GM12872 (cell line): ENCODE measurements around the gene NDUFV2.
A peak's percentile ranks its signal among the peaks of the same experiment; 100 is the strongest.

Experiments used
- TF ChIP-seq, protein P1 (sequence below): IDR thresholded peaks from 3 replicates; pipeline ENCODE4 v1.5.1; 2011; ENCODE audit warnings: low read depth, mild to moderate bottlenecking, low read length, moderate library complexity; ENCODE audit not compliant: insufficient read depth

The NDUFV2 gene

DNA sequence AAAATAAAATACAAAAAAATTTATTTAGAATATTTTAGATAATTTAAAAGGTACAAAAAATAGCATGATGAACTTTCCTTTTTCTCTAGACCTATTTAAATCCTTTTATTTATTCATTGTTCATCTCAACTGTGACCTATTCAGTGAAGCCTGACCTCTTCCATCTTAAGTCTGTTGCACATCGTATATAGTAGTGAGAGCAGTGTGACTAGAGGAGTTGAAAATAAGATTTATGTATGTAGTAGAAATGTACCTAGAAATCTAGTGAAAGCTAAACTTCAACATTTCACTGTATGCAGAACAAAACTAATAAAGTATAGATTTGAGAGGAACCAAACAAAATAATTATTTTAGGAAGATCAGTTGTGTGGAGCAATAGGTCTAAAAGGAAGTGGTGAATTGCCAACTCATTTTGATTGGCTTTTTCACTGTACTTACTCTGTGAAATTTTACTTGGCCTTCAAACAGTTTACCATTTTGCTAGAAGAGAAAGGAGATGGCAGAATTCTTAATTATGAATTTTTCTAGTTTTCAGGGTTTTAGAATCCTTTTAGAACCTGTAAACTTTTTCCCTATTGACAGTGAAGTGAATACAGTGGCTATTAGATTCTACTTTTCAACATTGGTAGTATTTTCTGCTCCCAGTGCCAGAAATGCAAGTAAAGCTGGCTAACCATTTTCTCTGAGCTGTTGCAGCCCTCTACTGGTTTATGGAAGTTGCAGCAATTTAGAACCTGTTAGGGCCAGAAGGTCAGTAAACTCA lies 45.1 kb downstream of the NDUFV2 start:
- TF ChIP-seq, protein P1, sequence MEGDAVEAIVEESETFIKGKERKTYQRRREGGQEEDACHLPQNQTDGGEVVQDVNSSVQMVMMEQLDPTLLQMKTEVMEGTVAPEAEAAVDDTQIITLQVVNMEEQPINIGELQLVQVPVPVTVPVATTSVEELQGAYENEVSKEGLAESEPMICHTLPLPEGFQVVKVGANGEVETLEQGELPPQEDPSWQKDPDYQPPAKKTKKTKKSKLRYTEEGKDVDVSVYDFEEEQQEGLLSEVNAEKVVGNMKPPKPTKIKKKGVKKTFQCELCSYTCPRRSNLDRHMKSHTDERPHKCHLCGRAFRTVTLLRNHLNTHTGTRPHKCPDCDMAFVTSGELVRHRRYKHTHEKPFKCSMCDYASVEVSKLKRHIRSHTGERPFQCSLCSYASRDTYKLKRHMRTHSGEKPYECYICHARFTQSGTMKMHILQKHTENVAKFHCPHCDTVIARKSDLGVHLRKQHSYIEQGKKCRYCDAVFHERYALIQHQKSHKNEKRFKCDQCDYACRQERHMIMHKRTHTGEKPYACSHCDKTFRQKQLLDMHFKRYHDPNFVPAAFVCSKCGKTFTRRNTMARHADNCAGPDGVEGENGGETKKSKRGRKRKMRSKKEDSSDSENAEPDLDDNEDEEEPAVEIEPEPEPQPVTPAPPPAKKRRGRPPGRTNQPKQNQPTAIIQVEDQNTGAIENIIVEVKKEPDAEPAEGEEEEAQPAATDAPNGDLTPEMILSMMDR, result peak; percentile 76

DNA sequence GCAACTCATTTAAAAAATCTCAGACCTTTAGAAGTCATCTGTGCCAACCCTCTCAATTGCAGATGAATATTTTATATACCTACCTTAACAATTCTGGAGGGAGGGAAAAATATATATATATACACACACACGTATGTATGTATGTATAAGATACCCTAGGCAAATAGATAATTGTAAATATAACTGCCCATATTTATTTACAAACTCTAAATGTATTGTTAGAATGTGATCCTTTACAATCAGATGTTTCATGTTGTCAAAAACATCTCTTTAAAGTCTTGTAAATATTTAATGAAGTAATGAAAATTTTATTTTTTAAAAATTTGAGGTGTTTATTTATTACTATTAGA lies 45.7 kb downstream of the NDUFV2 start:
- TF ChIP-seq, protein P1, result no peak

DNA sequence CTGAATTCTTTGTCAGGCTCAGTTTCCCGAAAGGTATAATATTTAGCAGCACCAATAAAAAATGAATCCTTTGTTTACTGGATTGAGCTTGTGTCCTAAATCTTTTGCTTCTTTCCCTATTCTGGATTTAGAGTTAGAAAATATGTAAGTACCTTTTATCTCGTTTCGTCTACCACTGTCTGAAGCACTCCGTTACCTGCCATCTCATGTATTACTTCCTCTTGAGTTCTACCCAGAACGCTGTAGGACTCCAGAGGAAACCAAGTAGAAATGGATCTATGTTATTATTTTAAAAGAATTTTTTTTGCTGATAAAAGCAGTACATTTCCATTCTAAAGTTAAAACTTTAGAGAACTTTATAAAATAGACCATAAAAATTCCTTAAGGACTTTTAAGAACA lies 47.6 kb downstream of the NDUFV2 start:
- TF ChIP-seq, protein P1, result no peak

DNA sequence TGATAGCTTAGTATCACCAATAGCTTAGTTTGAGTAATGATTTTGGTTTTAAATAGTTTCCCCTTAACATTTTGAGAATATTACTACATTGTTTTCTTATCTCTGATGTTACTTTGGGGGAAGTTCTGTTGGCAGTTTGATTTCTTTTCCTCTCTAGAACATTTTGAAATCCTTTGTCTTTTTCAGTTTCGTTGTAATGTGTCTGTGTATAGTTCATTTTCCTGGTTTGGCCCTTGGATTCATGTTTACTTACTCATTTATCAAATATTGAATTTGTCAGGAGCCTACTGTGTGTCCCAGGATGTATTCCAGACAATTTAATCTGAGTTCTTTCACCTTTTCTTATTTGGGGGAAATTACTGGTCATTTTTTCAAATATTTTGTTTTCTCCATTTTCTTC lies 50.8 kb downstream of the NDUFV2 start:
- TF ChIP-seq, protein P1, result no peak

GRCh38 chr18:9156604-9157249 lies 54.2 kb downstream of the NDUFV2 start:
- TF ChIP-seq, protein P1, result no peak

- TF ChIP-seq, protein P1, result no peak
Observed at GRCh38 chr18:9157806-9158205, 55.3 kb downstream of the NDUFV2 start.

- TF ChIP-seq, protein P1, result no peak
Observed at GRCh38 chr18:9160014-9160413, 57.5 kb downstream of the NDUFV2 start.
